Fibroblast of lung (primary cell): ENCODE measurements around the gene LZTS2.
A peak's percentile ranks its signal among the peaks of the same experiment; 100 is the strongest.

Experiments used
- CTCF ChIP-seq, 2 donors: IDR thresholded peaks in 1 of 2; conservative IDR thresholded peaks in 1 of 2; 1 replicate in 1 of 2; 2 replicates in 1 of 2; pipeline ENCODE4 v1.5.1; 2011 to 2012; ENCODE audit warnings: low read length in 2 of 2, control low read depth in 1 of 2, inconsistent platforms in 1 of 2, low read depth in 1 of 2, mild to moderate bottlenecking in 1 of 2
- EZH2 ChIP-seq: IDR thresholded peaks from 2 replicates; pipeline ENCODE4 v1.5.1; 2012; ENCODE audit warnings: low read length, control low read depth, mild to moderate bottlenecking; ENCODE audit errors: missing control alignments

GRCh38 chr10:101042667-101043362 lies 43.2 kb downstream of the LZTS2 start:
- peak in 1 of 2 donors; percentile 2 for TF ChIP-seq CTCF (conservative IDR thresholded peaks at IDR 0.05 in 1 of 2, IDR thresholded peaks at IDR 0.05 in 1 of 2; ENCODE audit: low read depth in 1 of 2, low read length in 2 of 2)
- TF ChIP-seq EZH2: no peak
